Lung (tissue), 12 donors: Measurements from ENCODE around the gene CPTP. TPM values are rescaled to one million over a fixed set of nuclear protein-coding genes. Genes with fewer than 3 reads are reported as not detected.

Experiments
- ATAC-seq: fragments of 200-7000 bp; cut with Tn5 transposase; one replicate; pipeline ENCODE4 v1.9.1; 2020; ENCODE audit warnings: moderate number of reproducible peaks; ENCODE audit not compliant: insufficient read depth, low FRiP score
- DNase-seq, 3 donors: peaks; one replicate each; pipeline ENCODE4 v3.0.0-alpha.2; 2013 to 2017
- H3K27ac ChIP-seq, 2 donors: one replicate each; pipeline ENCODE4 v1.5.1; 2013; ENCODE audit warnings: mild to moderate bottlenecking in 2 of 2, moderate library complexity in 2 of 2, control low read depth in 1 of 2, inconsistent platforms in 1 of 2, low read depth in 1 of 2, low read length in 1 of 2
- H3K27me3 ChIP-seq, 3 donors: one replicate each; pipeline ENCODE4 v1.5.1; 2013; ENCODE audit warnings: low read length in 2 of 3; ENCODE audit not compliant: control insufficient read depth in 3 of 3, insufficient read depth in 3 of 3
- H3K36me3 ChIP-seq, 4 donors: one replicate each; pipeline ENCODE4 v1.5.1; 2013; ENCODE audit warnings: low read length in 4 of 4, mild to moderate bottlenecking in 1 of 4, moderate library complexity in 1 of 4; ENCODE audit not compliant: control insufficient read depth in 4 of 4, insufficient read depth in 4 of 4
- H3K4me1 ChIP-seq, 5 donors: one replicate each; pipeline ENCODE4 v1.5.1; 2013; ENCODE audit warnings: low read length in 5 of 5, mild to moderate bottlenecking in 2 of 5, moderate library complexity in 1 of 5; ENCODE audit not compliant: control insufficient read depth in 5 of 5, insufficient read depth in 5 of 5
- H3K4me3 ChIP-seq: one replicate; pipeline ENCODE4 v1.5.1; 2013; ENCODE audit warnings: mild to moderate bottlenecking, control low read depth, moderate library complexity
- H3K9ac ChIP-seq, 2 donors: one replicate each; pipeline ENCODE4 v1.5.1; 2013; ENCODE audit warnings: low read length in 2 of 2, control low read depth in 1 of 2; ENCODE audit not compliant: insufficient read depth in 1 of 2
- H3K9me3 ChIP-seq, 4 donors: one replicate each; pipeline ENCODE4 v1.5.1; 2013; ENCODE audit warnings: low read length in 3 of 4, mild to moderate bottlenecking in 1 of 4, moderate library complexity in 1 of 4; ENCODE audit not compliant: control insufficient read depth in 4 of 4, insufficient read depth in 3 of 4
- CTCF ChIP-seq: IDR thresholded peaks from 2 replicates; pipeline ENCODE4 v1.5.1; 2012; ENCODE audit warnings: mild to moderate bottlenecking; ENCODE audit errors: control extremely low read depth, extremely low read depth
- WGBS, 2 donors: extraction: QIAGEN DNeasy Blood & Tissue Kit; methylation state at CpG; one replicate each; pipeline ENCODE4 v1.1.7; 2013; 5-methylcytosine and 5-hydroxymethylcytosine counted together
- polyA plus RNA-seq, 2 donors: library from polyadenylated mRNA; stranded (reverse); fragments of 200-250 nt; gene quantifications; one replicate each; pipeline ENCODE4 v1.2.1, GENCODE V29; 2013
- total RNA-seq, 2 donors: library from RNA; depleted of rRNA in 1 of 2; stranded (reverse); fragments of >200 nt in 1 of 2; gene quantifications; one replicate each; pipeline ENCODE4 v1.2.1, GENCODE V29; 2014 to 2021
- donor health status: control.
- donor health status: control.
- donor health status: Bipolar disorder and iron deficiency.
- donor health status: healthy.
- donor health status: DM: yes; HTN: yes; CAD: no.

CPTP gene
- total and polyA plus RNA-seq, 4 donors = 10.9 to 32.0 (median 19.2) TPM

GRCh38 chr1:1298861-1299685, 25.5 kb upstream of the CPTP start:
- no peak overlapping the region for H3K27ac ChIP-seq
- ATAC-seq (no peak), DNase-seq (peak in 2 of 3 donors; percentile 43 to 44)
- TF ChIP-seq CTCF = no peak
- no peak overlapping the region for H3K9ac ChIP-seq
- H3K4me3 ChIP-seq = no peak overlapping the region
- peaks cover 0 to 24% (median 4%) of the 10 kb centered on the region in 4 donors for H3K36me3 ChIP-seq
- peaks cover 0 to 3% (median 0%) of the 10 kb centered on the region in 5 donors for H3K4me1 ChIP-seq
- H3K27me3 ChIP-seq = no peaks in the 10 kb centered on the region
- no peaks in the 10 kb centered on the region for H3K9me3 ChIP-seq
- 69 to 71% methylated on average over 29 to 30 of the region's 30 CpGs for WGBS, 2 donors

GRCh38 chr1:1299686-1300351, 24.8 kb upstream of the CPTP start:
- no peak for TF ChIP-seq CTCF
- no peak overlapping the region for H3K27ac ChIP-seq
- peaks cover 0 to 9% (median 4%) of the 10 kb centered on the region in 5 donors for H3K4me1 ChIP-seq
- 87 to 89% methylated on average over 22 of the region's 22 CpGs for WGBS, 2 donors
- H3K4me3 ChIP-seq = no peak overlapping the region
- peaks cover 0 to 20% (median 4%) of the 10 kb centered on the region in 4 donors for H3K36me3 ChIP-seq
- DNase-seq = no peak
- no peak for ATAC-seq
- H3K27me3 ChIP-seq = no peaks in the 10 kb centered on the region
- no peak overlapping the region for H3K9ac ChIP-seq
- no peaks in the 10 kb centered on the region for H3K9me3 ChIP-seq

- 86 to 90% methylated on average over 12 of the region's 12 CpGs for WGBS, 2 donors
- no peak for DNase-seq
- ATAC-seq = no peak
- Histone ChIP-seq H3K27me3 (no peaks in the 10 kb centered on the region), H3K4me1 (peaks cover 2 to 13% (median 4%) of the 10 kb centered on the region in 5 donors), H3K4me3 (no peak overlapping the region), H3K36me3 (peaks cover 0 to 14% (median 4%) of the 10 kb centered on the region in 4 donors), H3K9ac (no peak overlapping the region), H3K27ac (no peak overlapping the region), H3K9me3 (no peaks in the 10 kb centered on the region)
- TF ChIP-seq CTCF = no peak
Observed at GRCh38 chr1:1300352-1300739, 24.3 kb upstream of the CPTP start.
